ENCODE results near the gene DGKG. TPM values are rescaled to one million over a fixed set of nuclear protein-coding genes. Genes with fewer than 3 reads are reported as not detected.

The DGKG gene
- polyA plus RNA-seq, 5 donors, result 2.7 to 4.8 (median 4.4) TPM

- DNase-seq, result peak; percentile 56 to 64
These were observed 84.6 kb downstream of the DGKG start for GRCh38 chr3:186277268-186277909.

DNA sequence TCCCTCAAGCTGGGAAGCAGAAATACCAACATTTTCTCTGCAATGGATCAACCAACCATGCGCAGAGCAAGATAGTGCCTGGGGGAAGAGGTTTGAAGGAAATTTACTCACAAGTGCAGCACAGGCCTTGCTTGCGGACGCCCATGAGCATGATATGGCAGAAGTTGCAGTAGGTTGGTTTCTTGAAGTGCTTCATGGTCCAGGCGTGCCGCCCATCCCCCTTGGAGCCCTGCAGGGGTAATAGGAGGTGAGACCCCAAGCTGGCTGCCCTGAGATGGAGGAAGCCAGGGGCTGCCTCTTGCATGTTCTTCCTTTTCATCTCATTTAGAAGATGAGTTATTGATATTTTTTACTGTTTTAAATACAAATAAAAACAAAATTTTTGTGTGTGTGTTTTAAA lies 86.6 kb downstream of the DGKG start:
- DNase-seq, result no peak

DNA sequence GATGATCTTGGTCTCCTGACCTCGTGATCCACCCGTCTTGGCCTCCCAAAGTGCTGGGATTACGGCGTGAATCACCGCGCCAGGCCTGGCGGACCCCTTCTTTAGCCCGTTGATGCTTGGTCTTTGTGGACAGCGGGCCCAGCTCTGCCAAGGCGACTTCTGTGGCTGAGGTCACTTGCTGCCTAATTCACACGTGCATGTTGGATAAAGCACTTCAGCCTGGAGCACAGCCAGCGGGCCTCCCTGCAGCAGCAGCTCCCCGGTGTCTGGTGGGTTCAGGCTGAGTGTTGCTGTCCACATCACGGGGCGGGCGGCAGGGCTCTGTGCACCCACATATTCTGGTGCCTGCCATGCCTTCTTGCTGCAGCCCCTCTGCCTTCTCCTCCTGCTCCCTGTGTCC lies 88.4 kb downstream of the DGKG start:
- no peak for DNase-seq

DNA sequence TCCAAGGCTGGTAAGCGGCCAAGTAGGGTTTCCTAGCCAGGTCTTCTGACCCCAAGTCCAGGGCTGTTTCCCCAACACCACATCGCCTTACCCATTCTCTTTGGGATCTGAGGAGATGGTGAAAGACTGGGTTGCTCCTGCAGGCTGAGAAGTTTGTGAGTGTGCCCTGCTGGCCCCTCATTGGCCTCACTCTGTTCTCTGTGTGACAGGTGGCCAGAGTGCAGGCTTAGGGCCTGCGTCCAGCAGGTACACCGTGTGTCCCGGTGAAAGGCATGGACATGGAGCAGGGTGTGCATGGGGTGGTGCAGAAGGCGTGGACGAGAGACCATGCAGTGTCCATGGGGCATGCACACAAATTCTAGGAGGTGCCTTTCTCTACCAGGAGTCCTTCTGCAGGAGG lies 91.3 kb downstream of the DGKG start:
- DNase-seq, result no peak

DNA sequence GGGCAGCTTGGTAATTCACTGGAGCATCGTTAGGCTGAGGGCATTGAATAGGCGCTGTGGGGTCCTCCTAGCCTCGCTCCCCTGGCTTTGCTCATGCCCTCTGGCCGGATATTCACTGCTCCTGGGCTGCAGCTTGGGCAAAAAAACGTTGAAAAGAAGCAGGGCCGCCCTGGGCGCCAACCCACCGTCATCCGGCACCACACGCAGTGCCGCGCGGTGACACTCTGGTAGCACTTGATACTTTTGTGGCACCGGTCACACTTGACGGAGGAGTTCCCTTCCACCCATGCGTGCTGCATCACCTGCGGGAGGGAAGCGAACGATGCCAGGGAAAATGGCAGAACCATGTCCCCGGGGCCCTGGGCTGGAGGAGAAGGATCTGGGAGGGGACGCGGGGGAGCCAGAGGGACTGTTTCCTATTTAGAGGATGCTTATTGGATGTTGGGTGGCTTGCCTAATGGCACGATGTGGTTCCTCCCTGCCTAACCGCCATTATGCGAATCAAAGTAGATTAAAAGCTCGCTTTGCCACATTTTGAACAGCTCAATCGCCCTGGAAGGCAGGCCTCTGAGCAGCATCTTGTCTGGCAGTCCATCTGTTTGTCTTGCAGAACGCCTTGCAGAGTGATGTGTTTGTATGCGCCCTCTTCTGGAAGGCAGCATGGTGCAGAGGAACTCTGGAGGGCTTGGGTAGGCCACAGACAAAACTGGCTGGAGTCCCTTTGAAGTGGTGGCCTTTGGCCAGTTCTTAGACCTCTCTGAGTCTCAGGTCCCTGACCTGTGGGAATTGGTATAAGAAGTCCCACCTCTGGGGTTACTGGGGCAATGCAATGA lies 93.2 kb downstream of the DGKG start:
- DNase-seq, result no peak

- no peak for DNase-seq
These were observed 94.3 kb downstream of the DGKG start for GRCh38 chr3:186267758-186268157.

GRCh38 chr3:186264608-186265400 lies 97.2 kb downstream of the DGKG start:
- no peak for DNase-seq

DNA sequence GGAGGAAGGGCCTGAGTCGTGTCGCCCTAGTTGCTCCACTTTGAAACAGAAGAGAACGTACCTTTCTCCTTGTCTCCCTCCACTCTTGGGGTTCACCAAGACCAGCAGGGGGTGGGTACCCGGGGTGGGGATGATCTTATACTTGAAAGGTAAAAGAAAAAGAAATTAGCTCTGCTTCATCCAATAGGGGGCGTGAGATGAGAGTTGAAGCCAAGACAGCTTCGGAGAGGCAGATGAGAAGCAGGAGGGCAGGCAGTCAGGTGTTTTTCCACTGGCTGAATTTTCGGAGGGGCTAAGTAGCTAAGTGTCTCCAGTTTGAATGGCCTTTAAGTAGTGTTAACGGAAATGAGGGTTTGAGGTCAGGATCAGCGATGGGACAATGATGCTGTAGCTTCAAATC lies 100.4 kb downstream of the DGKG start:
- no peak for DNase-seq

DNA sequence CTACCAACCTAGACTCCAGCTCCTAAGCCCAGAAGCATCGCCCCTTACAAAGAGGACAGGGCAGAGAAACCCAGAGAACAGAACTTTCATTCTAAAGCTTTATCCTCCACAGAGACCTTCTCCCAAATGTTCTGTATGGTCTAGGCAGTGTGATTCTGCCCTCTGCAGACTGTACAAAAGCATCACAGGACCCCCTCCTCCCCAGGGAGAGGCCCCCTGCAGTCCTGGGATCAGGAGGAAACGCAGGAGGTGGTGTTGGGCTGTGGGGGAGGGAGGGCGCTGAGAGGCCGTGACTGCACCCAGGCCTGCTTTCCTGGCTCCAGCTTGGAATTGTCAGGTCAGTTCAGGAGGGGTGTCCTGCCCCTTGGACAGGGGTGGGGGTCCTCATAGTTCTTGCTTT lies 101.3 kb downstream of the DGKG start:
- no peak for DNase-seq

DNA sequence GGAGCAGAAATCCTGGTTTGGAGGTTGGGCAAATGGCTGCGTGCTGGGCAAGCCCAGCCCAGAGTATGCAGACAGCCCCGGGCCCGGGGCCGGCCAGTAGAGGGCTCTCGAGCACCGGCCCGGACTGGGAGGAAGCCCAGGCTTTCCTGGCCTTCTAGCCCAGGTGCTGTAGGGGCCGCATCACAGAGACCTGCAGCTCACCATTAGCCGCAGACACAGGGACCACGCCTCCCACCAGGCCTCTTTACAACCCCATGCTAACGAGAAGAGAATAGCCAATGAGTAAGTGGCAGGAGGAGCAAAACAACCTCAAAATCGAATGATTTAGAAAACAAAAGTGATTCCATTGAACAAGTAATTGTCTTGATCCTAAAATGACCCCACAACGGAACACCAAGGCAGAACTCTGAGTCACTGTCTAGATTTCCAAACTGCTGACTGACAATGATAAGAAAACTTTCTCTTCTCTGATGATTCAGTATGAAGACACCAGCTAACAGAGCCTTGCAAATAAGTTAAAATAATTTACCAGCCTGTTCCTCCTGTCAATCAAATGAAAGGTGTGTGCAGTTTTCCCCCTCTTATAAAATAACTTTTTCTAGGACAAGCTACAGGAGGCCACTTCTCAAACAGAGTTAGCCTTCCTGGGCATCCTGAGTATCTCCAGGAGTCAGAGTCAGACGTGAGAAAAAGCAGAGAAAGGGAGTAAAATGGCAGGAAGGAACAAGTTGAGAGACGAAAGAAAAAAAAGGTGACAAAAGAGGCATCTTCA lies 102.2 kb downstream of the DGKG start:
- DNase-seq, result peak in 1 of 2 donors; percentile 52

GRCh38 chr3:186258968-186259367 lies 103.1 kb downstream of the DGKG start:
- DNase-seq, result no peak

GRCh38 chr3:186257866-186258265 lies 104.2 kb downstream of the DGKG start:
- DNase-seq, result no peak

- DNase-seq, result no peak
These were observed 106.2 kb downstream of the DGKG start for GRCh38 chr3:186255703-186256331.

- no peak for DNase-seq
These were observed 107.1 kb downstream of the DGKG start for GRCh38 chr3:186254676-186255650.

GRCh38 chr3:186251948-186252619 lies 110.0 kb downstream of the DGKG start:
- no peak for DNase-seq

GRCh38 chr3:186248850-186249249 lies 113.2 kb downstream of the DGKG start:
- no peak for DNase-seq

GRCh38 chr3:186247821-186248814 lies 113.9 kb downstream of the DGKG start:
- no peak for DNase-seq

GRCh38 chr3:186246941-186247340 lies 115.1 kb downstream of the DGKG start:
- no peak for DNase-seq
